GM20000 (cell line): ENCODE measurements around the gene CDYL2.

Experiments used
- DNase-seq: peaks from one replicate; pipeline ENCODE4 v3.0.0; 2012; ENCODE audit warnings: low spot score
- CTCF ChIP-seq: IDR thresholded peaks from 2 replicates; pipeline ENCODE4 v1.5.1; 2012; ENCODE audit warnings: mild to moderate bottlenecking, control low read depth; ENCODE audit errors: extremely low read depth, missing control alignments

CDYL2 gene

GRCh38 chr16:80627108-80627507, 177.3 kb downstream of the CDYL2 start:
- no peak for TF ChIP-seq CTCF
- DNase-seq, result peak; percentile 69

GRCh38 chr16:80623376-80623775, 181.0 kb downstream of the CDYL2 start:
- DNase-seq, result no peak
- no peak for TF ChIP-seq CTCF

GRCh38 chr16:80622007-80622406, 182.4 kb downstream of the CDYL2 start:
- DNase-seq, result no peak
- TF ChIP-seq CTCF, result no peak

- no peak for TF ChIP-seq CTCF
- no peak for DNase-seq
These were observed 183.4 kb downstream of the CDYL2 start for GRCh38 chr16:80620736-80621605.

GRCh38 chr16:80619824-80620223, 184.6 kb downstream of the CDYL2 start:
- DNase-seq, result no peak

GRCh38 chr16:80618862-80619648, 185.3 kb downstream of the CDYL2 start:
- no peak for TF ChIP-seq CTCF
- no peak for DNase-seq

More at GRCh38 chr16:80619824-80620223, 184.6 kb downstream of the CDYL2 start:
- TF ChIP-seq CTCF, result no peak

GRCh38 chr16:80616362-80616761, 188.0 kb downstream of the CDYL2 start:
- no peak for DNase-seq
- TF ChIP-seq CTCF, result no peak
